Fibroblast of upper back skin (primary cell): ENCODE data around the gene SPAG8.
A peak's percentile ranks its signal among the peaks of the same experiment; 100 is the strongest.

Experiments used
- DNase-seq: peaks from one replicate; pipeline ENCODE4 v3.0.0-alpha.2; 2013

The SPAG8 gene

GRCh38 chr9:35808433-35808832 is 3.6 kb downstream of the SPAG8 start:
- no peak for DNase-seq

GRCh38 chr9:35806101-35806500 is 6.0 kb downstream of the SPAG8 start:
- DNase-seq: no peak

GRCh38 chr9:35801328-35802128 is 10.5 kb downstream of the SPAG8 start:
- no peak for DNase-seq

GRCh38 chr9:35800530-35800929 is 11.5 kb downstream of the SPAG8 start:
- no peak for DNase-seq

GRCh38 chr9:35798658-35799374 is 13.2 kb downstream of the SPAG8 start:
- DNase-seq: peak; percentile 32

- no peak for DNase-seq
These were observed 14.6 kb downstream of the SPAG8 start for GRCh38 chr9:35797311-35798109.

- DNase-seq: peak; percentile 25
These were observed 16.4 kb downstream of the SPAG8 start for GRCh38 chr9:35795695-35796094.

GRCh38 chr9:35793461-35793860 is 18.6 kb downstream of the SPAG8 start:
- DNase-seq: no peak

- no peak for DNase-seq
These were observed 19.2 kb downstream of the SPAG8 start for GRCh38 chr9:35792826-35793225.

GRCh38 chr9:35792024-35792813 is 19.8 kb downstream of the SPAG8 start:
- DNase-seq: no peak

GRCh38 chr9:35791297-35791921 is 20.7 kb downstream of the SPAG8 start, which contains the start of gene NPR2:
NPR2 (plus strand) TSS chr9:35791591; CDS start chr9:35792409, 818 bp downstream.
- peak; percentile 31 for DNase-seq

GRCh38 chr9:35790385-35791296 is 21.4 kb downstream of the SPAG8 start:
- DNase-seq: peak; percentile 89

GRCh38 chr9:35790025-35790384 is 22.1 kb downstream of the SPAG8 start:
- no peak for DNase-seq

GRCh38 chr9:35789541-35789940 is 22.5 kb downstream of the SPAG8 start:
- no peak for DNase-seq

GRCh38 chr9:35783418-35783817 is 28.6 kb downstream of the SPAG8 start:
- DNase-seq: no peak

- no peak for DNase-seq
These were observed 31.0 kb downstream of the SPAG8 start for GRCh38 chr9:35781066-35781465.

GRCh38 chr9:35778496-35778895 is 33.6 kb downstream of the SPAG8 start:
- DNase-seq: no peak

- DNase-seq: no peak
These were observed 36.0 kb downstream of the SPAG8 start for GRCh38 chr9:35776018-35776417.

GRCh38 chr9:35774907-35775635 is 37.0 kb downstream of the SPAG8 start:
- no peak for DNase-seq

GRCh38 chr9:35771943-35772342 is 40.1 kb downstream of the SPAG8 start:
- DNase-seq: no peak
